ENCODE measurements around the gene NR5A1.

The NR5A1 gene

GRCh38 chr9:124526174-124526573 lies 19.0 kb upstream of the NR5A1 start:
- Histone ChIP-seq H3K27me3 (ENCODE audit: insufficient read depth, insufficient read length) (no peaks in the 10 kb centered on the region), H3K4me1 (ENCODE audit: insufficient read depth, insufficient read length) (no peaks in the 10 kb centered on the region), H3K9ac (ENCODE audit: insufficient read length, low read depth) (no peak overlapping the region), H3K36me3 (ENCODE audit: insufficient read depth, insufficient read length, low read length) (peaks cover 18% of the 10 kb centered on the region), H3K9me3 (ENCODE audit: insufficient read depth, low read length) (no peaks in the 10 kb centered on the region), H3K4me3 (ENCODE audit: insufficient read length, low read depth) (no peak overlapping the region)
- TF ChIP-seq SUZ12 (IDR thresholded peaks at IDR 0.05; ENCODE audit: extremely low read depth, insufficient read depth, insufficient read length), result no peak
- TF ChIP-seq YY1 (IDR thresholded peaks at IDR 0.05; ENCODE audit: insufficient read depth, insufficient read length), result no peak
- no peak for TF ChIP-seq ZNF274 (IDR thresholded peaks at IDR 0.05; ENCODE audit: low read depth, low read length)
- DNase-seq (ENCODE audit: low read depth, low spot score), result no peak

GRCh38 chr9:124522121-124523098 lies 15.2 kb upstream of the NR5A1 start:
- Histone ChIP-seq H3K4me1 (ENCODE audit: insufficient read depth, insufficient read length) (peaks cover 5% of the 10 kb centered on the region), H3K36me3 (ENCODE audit: insufficient read depth, insufficient read length, low read length) (peaks cover 16% of the 10 kb centered on the region), H3K9me3 (ENCODE audit: insufficient read depth, low read length) (no peaks in the 10 kb centered on the region), H3K27me3 (ENCODE audit: insufficient read depth, insufficient read length) (no peaks in the 10 kb centered on the region), H3K9ac (ENCODE audit: insufficient read length, low read depth) (no peak overlapping the region), H3K4me3 (ENCODE audit: insufficient read length, low read depth) (no peak overlapping the region)
- DNase-seq (ENCODE audit: low read depth, low spot score), result peak; percentile 20
- no peak for TF ChIP-seq SUZ12 (IDR thresholded peaks at IDR 0.05; ENCODE audit: extremely low read depth, insufficient read depth, insufficient read length)
- no peak for TF ChIP-seq YY1 (IDR thresholded peaks at IDR 0.05; ENCODE audit: insufficient read depth, insufficient read length)
- TF ChIP-seq ZNF274 (IDR thresholded peaks at IDR 0.05; ENCODE audit: low read depth, low read length), result no peak

- Histone ChIP-seq H3K4me3 (ENCODE audit: insufficient read length, low read depth) (no peak overlapping the region), H3K9me3 (ENCODE audit: insufficient read depth, low read length) (no peaks in the 10 kb centered on the region), H3K36me3 (ENCODE audit: insufficient read depth, insufficient read length, low read length) (peaks cover 12% of the 10 kb centered on the region), H3K27me3 (ENCODE audit: insufficient read depth, insufficient read length) (no peaks in the 10 kb centered on the region), H3K4me1 (ENCODE audit: insufficient read depth, insufficient read length) (peaks cover 5% of the 10 kb centered on the region), H3K9ac (ENCODE audit: insufficient read length, low read depth) (no peak overlapping the region)
- no peak for DNase-seq (ENCODE audit: low read depth, low spot score)
- TF ChIP-seq ZNF274 (IDR thresholded peaks at IDR 0.05; ENCODE audit: low read depth, low read length) (no peak), YY1 (IDR thresholded peaks at IDR 0.05; ENCODE audit: insufficient read depth, insufficient read length) (no peak), SUZ12 (IDR thresholded peaks at IDR 0.05; ENCODE audit: extremely low read depth, insufficient read depth, insufficient read length) (no peak)
Measured at GRCh38 chr9:124521142-124521541, 13.9 kb upstream of the NR5A1 start.

GRCh38 chr9:124520206-124520596 lies 13.0 kb upstream of the NR5A1 start:
- peaks cover 7% of the 10 kb centered on the region for H3K36me3 ChIP-seq (ENCODE audit: insufficient read depth, insufficient read length, low read length)

GRCh38 chr9:124518116-124518515 lies 10.9 kb upstream of the NR5A1 start:
- H3K4me3 ChIP-seq (ENCODE audit: insufficient read length, low read depth), result no peak overlapping the region
- no peaks in the 10 kb centered on the region for H3K9me3 ChIP-seq (ENCODE audit: insufficient read depth, low read length)
- peaks cover 5% of the 10 kb centered on the region for H3K4me1 ChIP-seq (ENCODE audit: insufficient read depth, insufficient read length)
- no peak for DNase-seq (ENCODE audit: low read depth, low spot score)
- H3K36me3 ChIP-seq (ENCODE audit: insufficient read depth, insufficient read length, low read length), result peaks cover 7% of the 10 kb centered on the region
- H3K27me3 ChIP-seq (ENCODE audit: insufficient read depth, insufficient read length), result no peaks in the 10 kb centered on the region
- TF ChIP-seq ZNF274 (IDR thresholded peaks at IDR 0.05; ENCODE audit: low read depth, low read length), result no peak
- TF ChIP-seq YY1 (IDR thresholded peaks at IDR 0.05; ENCODE audit: insufficient read depth, insufficient read length), result no peak
- no peak for TF ChIP-seq SUZ12 (IDR thresholded peaks at IDR 0.05; ENCODE audit: extremely low read depth, insufficient read depth, insufficient read length)
- no peak overlapping the region for H3K9ac ChIP-seq (ENCODE audit: insufficient read length, low read depth)

More at GRCh38 chr9:124520206-124520596, 13.0 kb upstream of the NR5A1 start:
- H3K4me3 ChIP-seq (ENCODE audit: insufficient read length, low read depth), result no peak overlapping the region
- DNase-seq (ENCODE audit: low read depth, low spot score), result no peak
- TF ChIP-seq SUZ12 (IDR thresholded peaks at IDR 0.05; ENCODE audit: extremely low read depth, insufficient read depth, insufficient read length), result no peak
- no peak for TF ChIP-seq ZNF274 (IDR thresholded peaks at IDR 0.05; ENCODE audit: low read depth, low read length)
- no peak for TF ChIP-seq YY1 (IDR thresholded peaks at IDR 0.05; ENCODE audit: insufficient read depth, insufficient read length)
- no peak overlapping the region for H3K9ac ChIP-seq (ENCODE audit: insufficient read length, low read depth)
- H3K4me1 ChIP-seq (ENCODE audit: insufficient read depth, insufficient read length), result peaks cover 5% of the 10 kb centered on the region
- H3K27me3 ChIP-seq (ENCODE audit: insufficient read depth, insufficient read length), result no peaks in the 10 kb centered on the region
- H3K9me3 ChIP-seq (ENCODE audit: insufficient read depth, low read length), result no peaks in the 10 kb centered on the region

- no peak for TF ChIP-seq YY1 (IDR thresholded peaks at IDR 0.05; ENCODE audit: insufficient read depth, insufficient read length)
- no peak for TF ChIP-seq SUZ12 (IDR thresholded peaks at IDR 0.05; ENCODE audit: extremely low read depth, insufficient read depth, insufficient read length)
- no peak for TF ChIP-seq ZNF274 (IDR thresholded peaks at IDR 0.05; ENCODE audit: low read depth, low read length)
- Histone ChIP-seq H3K9me3 (ENCODE audit: insufficient read depth, low read length) (no peaks in the 10 kb centered on the region), H3K4me3 (ENCODE audit: insufficient read length, low read depth) (no peak overlapping the region), H3K36me3 (ENCODE audit: insufficient read depth, insufficient read length, low read length) (peaks cover 7% of the 10 kb centered on the region), H3K4me1 (ENCODE audit: insufficient read depth, insufficient read length) (peaks cover 5% of the 10 kb centered on the region), H3K9ac (ENCODE audit: insufficient read length, low read depth) (no peak overlapping the region), H3K27me3 (ENCODE audit: insufficient read depth, insufficient read length) (no peaks in the 10 kb centered on the region)
- no peak for DNase-seq (ENCODE audit: low read depth, low spot score)
Measured at GRCh38 chr9:124517600-124517999, 10.4 kb upstream of the NR5A1 start.

- H3K27me3 ChIP-seq (ENCODE audit: insufficient read depth, insufficient read length), result no peaks in the 10 kb centered on the region
- H3K9ac ChIP-seq (ENCODE audit: insufficient read length, low read depth), result no peak overlapping the region
- no peak overlapping the region for H3K4me3 ChIP-seq (ENCODE audit: insufficient read length, low read depth)
- H3K36me3 ChIP-seq (ENCODE audit: insufficient read depth, insufficient read length, low read length), result no peaks in the 10 kb centered on the region
- H3K9me3 ChIP-seq (ENCODE audit: insufficient read depth, low read length), result no peaks in the 10 kb centered on the region
- no peak for DNase-seq (ENCODE audit: low read depth, low spot score)
- TF ChIP-seq ZNF274 (IDR thresholded peaks at IDR 0.05; ENCODE audit: low read depth, low read length), result no peak
- no peak for TF ChIP-seq SUZ12 (IDR thresholded peaks at IDR 0.05; ENCODE audit: extremely low read depth, insufficient read depth, insufficient read length)
- TF ChIP-seq YY1 (IDR thresholded peaks at IDR 0.05; ENCODE audit: insufficient read depth, insufficient read length), result no peak
- H3K4me1 ChIP-seq (ENCODE audit: insufficient read depth, insufficient read length), result peaks cover 18% of the 10 kb centered on the region
Measured at GRCh38 chr9:124514874-124515273, 7.7 kb upstream of the NR5A1 start.

Data from NT2/D1 (cell line).